ENCODE results near the gene HARBI1. TPM values are rescaled to one million over a fixed set of nuclear protein-coding genes. Genes with fewer than 3 reads are reported as not detected.

HARBI1 gene
- total and polyA plus RNA-seq, 2 of the 8 experiments (the other 6 are each of a cell fraction or from before 2014, with no cell fraction given) = 3.8 to 5.1 TPM

GRCh38 chr11:46664612-46665011, 47.6 kb upstream of the HARBI1 start (continued):
- no peak for TF ChIP-seq TEAD4 (IDR thresholded peaks at IDR 0.05; ENCODE audit: low read depth, low read length)
- TF ChIP-seq GTF2F1 (IDR thresholded peaks at IDR 0.05; ENCODE audit: borderline replicate concordance, low read depth, low read length) = no peak
- no peak for TF ChIP-seq RNF2 (IDR thresholded peaks at IDR 0.05; ENCODE audit: borderline replicate concordance, low read depth, low read length, missing control alignments, poor library complexity, severe bottlenecking)
- no peak for TF ChIP-seq TAF1 (IDR thresholded peaks at IDR 0.05; ENCODE audit: low read depth, low read length)

All from H1 (cell line).